K562 (cell line): ENCODE results near the gene CNOT6L. TPM values are rescaled to one million over a fixed set of nuclear protein-coding genes. Genes with fewer than 3 reads are reported as not detected.

Source experiments
- ARID1B ChIP-seq: fragments of 450-650 bp; IDR thresholded peaks from 2 replicates; pipeline ENCODE4 v1.6.1; 2016; ENCODE audit warnings: antibody characterized with exemption, mild to moderate bottlenecking, inconsistent platforms
- ASH1L ChIP-seq: fragments of 450-650 bp; IDR thresholded peaks from 2 replicates; pipeline ENCODE4 v1.6.1; 2018; ENCODE audit warnings: borderline replicate concordance, mild to moderate bottlenecking, low read depth; ENCODE audit not compliant: partially characterized antibody
- CCNT2 ChIP-seq: IDR thresholded peaks from 2 replicates; pipeline ENCODE4 v1.6.1; 2011; ENCODE audit warnings: borderline replicate concordance, low read depth, mild to moderate bottlenecking, moderate library complexity, mixed read lengths, low read length; ENCODE audit not compliant: insufficient read length; ENCODE audit errors: extremely low read depth
- CREB3L1 ChIP-seq: fragments of 450-650 bp; IDR thresholded peaks from 2 replicates; pipeline ENCODE4 v1.6.1; 2014; ENCODE audit warnings: low read depth, mild to moderate bottlenecking, moderate library complexity, borderline replicate concordance
- CREM ChIP-seq: IDR thresholded peaks from 2 replicates; pipeline ENCODE4 v1.6.1; 2014; ENCODE audit warnings: antibody characterized with exemption, low read depth
- EHMT2 ChIP-seq: fragments of 450-650 bp; IDR thresholded peaks from 2 replicates; pipeline ENCODE4 v1.6.1; 2018; ENCODE audit warnings: antibody characterized with exemption
- FOXA3 ChIP-seq, 2 experiments: fragments of 450-650 bp in 1 of 2; sonication (generic) in 1 of 2; formaldehyde crosslinking; IDR thresholded peaks in 1 of 2; conservative IDR thresholded peaks in 1 of 2; 2 replicates each; pipeline versions ENCODE4 v1.4.0 to v1.8.0; 2020 to 2022; ENCODE audit warnings: mild to moderate bottlenecking in 2 of 2, missing genetic modification reagents in 1 of 2
- GABPA ChIP-seq: fragments of 200-800 bp; sonication (Bioruptor generic); conservative IDR thresholded peaks from 2 replicates; pipeline ENCODE4 v1.6.1; 2016; ENCODE audit warnings: low read depth, missing genetic modification characterization, missing compliant biosample characterization
- GTF2B ChIP-seq: IDR thresholded peaks from 2 replicates; pipeline ENCODE4 v1.6.1; 2011; ENCODE audit not compliant: insufficient read length; ENCODE audit errors: extremely low read depth
- HIVEP1 ChIP-seq: fragments of 250-450 bp; sonication (Bioruptor Pico); IDR thresholded peaks from 2 replicates; pipeline ENCODE4 v1.4.0; 2020; ENCODE audit warnings: mild to moderate bottlenecking
- L3MBTL2 ChIP-seq: fragments of 450-650 bp; IDR thresholded peaks from 2 replicates; pipeline ENCODE4 v1.6.1; 2016; ENCODE audit warnings: mild to moderate bottlenecking, moderate library complexity
- LEF1 ChIP-seq: fragments of 450-650 bp; IDR thresholded peaks from 2 replicates; pipeline ENCODE4 v1.6.1; 2016; ENCODE audit warnings: mild to moderate bottlenecking
- MCM7 ChIP-seq, 2 experiments: fragments of 450-650 bp; IDR thresholded peaks; 2 replicates each; pipeline ENCODE4 v1.6.1; 2016 to 2018
- NCOA1 ChIP-seq: fragments of 450-650 bp; IDR thresholded peaks from 2 replicates; pipeline ENCODE4 v1.6.1; 2016; ENCODE audit warnings: low read depth
- NCOA6 ChIP-seq: fragments of 450-650 bp; IDR thresholded peaks from 2 replicates; pipeline ENCODE4 v1.6.1; 2017; ENCODE audit warnings: mild to moderate bottlenecking
- NEUROD1 ChIP-seq: fragments of 150-350 bp; IDR thresholded peaks from 2 replicates; pipeline ENCODE4 v1.6.1; 2014; ENCODE audit warnings: borderline replicate concordance, low read length, low read depth; ENCODE audit not compliant: partially characterized antibody
- NFIX ChIP-seq: fragments of 250-450 bp; sonication (Bioruptor Pico); IDR thresholded peaks from 2 replicates; pipeline ENCODE4 v1.4.0; 2020; ENCODE audit warnings: low read depth, mild to moderate bottlenecking, moderate library complexity
- POLR2A ChIP-seq: fragments of 450-650 bp; conservative IDR thresholded peaks from 2 replicates; pipeline ENCODE4 v1.6.1; 2016
- RNF2 ChIP-seq: sonication (generic); IDR thresholded peaks from 2 replicates; pipeline ENCODE4 v1.6.1; 2016
- SIRT6 ChIP-seq: IDR thresholded peaks from one replicate; pipeline ENCODE4 v1.6.1; 2012; ENCODE audit warnings: low read depth, mild to moderate bottlenecking, control low read depth, inconsistent platforms, low read length, moderate library complexity
- SNIP1 ChIP-seq: fragments of 450-650 bp; IDR thresholded peaks from 2 replicates; pipeline ENCODE4 v1.7.1; 2017; ENCODE audit warnings: low read depth, mild to moderate bottlenecking
- TAF9B ChIP-seq: fragments of 450-650 bp; IDR thresholded peaks from 2 replicates; pipeline ENCODE4 v1.6.1; 2018; ENCODE audit warnings: mild to moderate bottlenecking; ENCODE audit not compliant: partially characterized antibody
- TEAD2 ChIP-seq: fragments of 450-650 bp; IDR thresholded peaks from 2 replicates; pipeline ENCODE4 v1.6.1; 2016; ENCODE audit warnings: missing genetic modification characterization, control low read depth, missing compliant biosample characterization
- TSC22D4 ChIP-seq: fragments of 450-650 bp; IDR thresholded peaks from 2 replicates; pipeline ENCODE4 v1.6.1; 2016; ENCODE audit warnings: missing genetic modification characterization, missing biosample characterization, control low read depth
- ZC3H8 ChIP-seq: fragments of 450-650 bp; IDR thresholded peaks from 2 replicates; pipeline ENCODE4 v1.6.1; 2017
- ZNF263 ChIP-seq: sonication (generic); formaldehyde crosslinking; IDR thresholded peaks from 2 replicates; pipeline ENCODE4 v1.8.0; 2022; ENCODE audit warnings: mild to moderate bottlenecking, missing genetic modification reagents, borderline replicate concordance
- ZNF511 ChIP-seq: sonication (generic); formaldehyde crosslinking; IDR thresholded peaks from 2 replicates; pipeline ENCODE4 v1.8.0; 2022; ENCODE audit warnings: mild to moderate bottlenecking, missing genetic modification reagents
- polyA plus RNA-seq, 8 experiments: library from polyadenylated mRNA; depleted of rRNA in 4 of 8; stranded (reverse) in 5 of 8; unstranded in 3 of 8; fragments of >200 nt; fragmentation: Nextera tagmentation in 2 of 8; fragmentation: Illumina TruSeq in 1 of 8; extraction: Ambion mirVana in 2 of 8; extraction: Trizol in 1 of 8; gene quantifications; 2 replicates each; pipeline versions ENCODE4 v1.2.1 to v1.2.3, GENCODE V29; 2011 to 2014; ENCODE audit warnings: inconsistent platforms in 1 of 8, missing spikeins in 1 of 8
- total RNA-seq, 7 experiments: library from RNA; depleted of rRNA in 6 of 7; stranded (reverse); fragments of >200 nt in 6 of 7; fragmentation: Illumina TruSeq in 2 of 7; extraction: Trizol in 2 of 7; gene quantifications; 2 replicates each; pipeline versions ENCODE4 v1.2.1 to v1.2.3, GENCODE V29; 2011 to 2021; ENCODE audit warnings: low replicate concordance in 1 of 7

CNOT6L gene
- total and polyA plus RNA-seq, 9 of the 15 experiments (the other 6 are each of a cell fraction or from before 2014, with no cell fraction given): 3.7 to 27.9 (median 6.5) TPM

GRCh38 chr4:77862478-77863216 lies 43.5 kb upstream of the CNOT6L start, which contains the start of gene MRPL1 (continued):
- peak; percentile 98 for TF ChIP-seq GABPA (tag)
- no peak for TF ChIP-seq NFIX (CRISPR knock-in tag)
- peak; percentile 100 for TF ChIP-seq CREB3L1
- peak; percentile 76; the same call in 1 of the 2 replicates for TF ChIP-seq ZNF511 (CRISPR knock-in tag)
- TF ChIP-seq CCNT2: peak; percentile 33
- TF ChIP-seq TAF9B: peak; percentile 99
- TF ChIP-seq NCOA1: peak; percentile 99
- TF ChIP-seq MCM7 (IDR thresholded peaks at IDR 0.05): no peak; a peak in 1 of 4 replicates
- 0 out of 2 replicates have a peak, but pooled peaks have one; percentile 57 for TF ChIP-seq HIVEP1 (CRISPR knock-in tag)
- TF ChIP-seq FOXA3 (CRISPR knock-in tag; conservative IDR thresholded peaks at IDR 0.05 in 1 of 2, IDR thresholded peaks at IDR 0.05 in 1 of 2): 0 out of 4 replicates have a peak, but pooled peaks of 1 of the 2 experiments have one; percentile 26
- TF ChIP-seq ARID1B: 0 out of 2 replicates have a peak, but pooled peaks have one; percentile 9
- TF ChIP-seq TSC22D4 (tag): no peak
- peak; percentile 96 for TF ChIP-seq POLR2A
- peak; percentile 33; the same call in 1 of the 2 replicates for TF ChIP-seq LEF1
- TF ChIP-seq RNF2: peak; percentile 81
- no peak for TF ChIP-seq SIRT6
- TF ChIP-seq GTF2B: peak; percentile 17
- peak; percentile 55; the same call in 1 of the 2 replicates for TF ChIP-seq EHMT2
- TF ChIP-seq L3MBTL2: peak; percentile 40; the same call in 1 of the 2 replicates
- TF ChIP-seq CREM: peak; percentile 79
- peak; percentile 39; the same call in 1 of the 2 replicates for TF ChIP-seq ZC3H8
- peak; percentile 87 for TF ChIP-seq NEUROD1
- no peak for TF ChIP-seq ASH1L
- TF ChIP-seq SNIP1: 0 out of 2 replicates have a peak, but pooled peaks have one; percentile 49
- peak; percentile 31; the same call in 1 of the 2 replicates for TF ChIP-seq ZNF263
- 0 out of 2 replicates have a peak, but pooled peaks have one; percentile 26 for TF ChIP-seq NCOA6
- TF ChIP-seq TEAD2 (tag): no peak
